ENCODE results near the gene TDRD1. TPM values are rescaled to one million over a fixed set of nuclear protein-coding genes. Genes with fewer than 3 reads are reported as not detected.

The TDRD1 gene
- total and polyA plus RNA-seq, 2 experiments from 2014 or later: not detected

DNA sequence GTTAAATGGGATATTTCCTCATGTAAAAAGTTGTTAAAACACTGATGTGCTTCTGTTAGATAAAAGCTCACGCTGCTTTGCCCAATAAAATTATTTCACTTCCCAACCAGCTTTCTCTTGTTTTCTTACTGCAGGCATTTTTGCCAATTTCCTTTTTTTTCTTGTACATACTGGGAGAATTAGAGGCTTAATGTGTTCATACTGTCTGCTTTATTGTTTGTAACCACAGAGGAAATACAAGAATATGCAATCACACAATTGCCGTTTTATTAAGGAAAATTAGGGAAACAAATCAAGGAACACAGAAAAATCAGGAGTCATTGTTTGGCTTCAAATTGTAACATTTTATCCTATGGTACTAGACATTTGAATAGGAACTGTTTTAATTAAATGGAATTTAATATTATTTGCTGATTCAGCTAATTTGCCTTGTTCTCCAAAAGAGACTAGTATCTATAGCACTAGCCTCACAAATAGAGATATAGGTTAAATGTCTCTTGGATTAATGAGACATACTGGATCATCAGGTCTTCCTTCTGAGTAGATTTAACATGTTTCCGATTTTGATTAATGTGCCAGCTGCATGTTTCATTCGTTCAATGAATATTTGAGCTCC lies 53.5 kb downstream of the TDRD1 start:
- no peak overlapping the region for H2AFZ ChIP-seq
- H3K27ac ChIP-seq: no peak overlapping the region
- TF ChIP-seq EZH2phosphoT487 (IDR thresholded peaks at IDR 0.05; ENCODE audit: insufficient read depth, low read depth) (no peak), EZH2 (IDR thresholded peaks at IDR 0.05; ENCODE audit: insufficient read depth, poor library complexity, severe bottlenecking) (no peak)
- H3K4me1 ChIP-seq (ENCODE audit: insufficient read depth): no peaks in the 10 kb centered on the region
- no peak for DNase-seq
- WGBS, 2 experiments (ENCODE audit: low coverage in 1 of 2, low lambda C conversion rate in 2 of 2, missing lambda C conversion rate in 2 of 2): 30 to 42% methylated on average over 4 of the region's 4 CpGs
- H3K36me3 ChIP-seq (ENCODE audit: low read depth): no peaks in the 10 kb centered on the region
- H3K9me2 ChIP-seq (ENCODE audit: insufficient read depth): no peaks in the 10 kb centered on the region
- no peak overlapping the region for H3K4me2 ChIP-seq (ENCODE audit: unreplicated experiment)
- in situ Hi-C loops (cut with MboI): no loop called here
- no peaks in the 10 kb centered on the region for H3F3A ChIP-seq (ENCODE audit: insufficient read depth)
- no peaks in the 10 kb centered on the region for H3K9me3 ChIP-seq (ENCODE audit: low read depth)
- H4K20me1 ChIP-seq (ENCODE audit: insufficient read depth): no peaks in the 10 kb centered on the region
- no peak overlapping the region for H3K9ac ChIP-seq
- no peak overlapping the region for H3K4me3 ChIP-seq
- H3K79me2 ChIP-seq (ENCODE audit: insufficient read depth): no peaks in the 10 kb centered on the region
- H3K27me3 ChIP-seq (replicated peaks; ENCODE audit: insufficient read depth): peaks cover 43% of the 10 kb centered on the region

DNA sequence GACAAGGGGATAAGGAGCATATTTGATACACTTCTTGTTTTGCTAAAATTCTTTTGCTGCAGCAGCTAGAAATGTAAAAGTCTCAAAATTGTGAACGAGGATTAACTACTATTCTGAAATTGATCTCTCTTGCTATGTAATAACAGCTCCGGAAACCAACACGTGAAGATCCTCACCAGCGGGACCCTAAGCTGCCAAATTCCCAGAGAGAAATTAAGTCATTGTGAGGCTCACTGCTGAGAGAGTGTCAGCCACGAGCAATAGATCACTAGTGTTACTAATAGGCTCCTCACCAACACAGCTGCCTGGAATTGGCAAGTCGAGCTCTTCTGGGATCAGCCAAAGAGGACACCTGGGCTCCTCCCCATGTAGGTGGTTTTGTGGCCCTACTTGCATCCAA lies 54.3 kb downstream of the TDRD1 start:
- Histone ChIP-seq H3K4me3 (no peak overlapping the region), H3K9me2 (ENCODE audit: insufficient read depth) (no peaks in the 10 kb centered on the region), H2AFZ (no peak overlapping the region), H3K9me3 (ENCODE audit: low read depth) (no peaks in the 10 kb centered on the region), H3F3A (ENCODE audit: insufficient read depth) (no peaks in the 10 kb centered on the region), H3K9ac (no peak overlapping the region), H4K20me1 (ENCODE audit: insufficient read depth) (no peaks in the 10 kb centered on the region), H3K36me3 (ENCODE audit: low read depth) (no peaks in the 10 kb centered on the region), H3K27me3 (replicated peaks; ENCODE audit: insufficient read depth) (peaks cover 45% of the 10 kb centered on the region), H3K27ac (no peak overlapping the region), H3K79me2 (ENCODE audit: insufficient read depth) (no peaks in the 10 kb centered on the region), H3K4me2 (ENCODE audit: unreplicated experiment) (no peak overlapping the region), H3K4me1 (ENCODE audit: insufficient read depth) (no peaks in the 10 kb centered on the region)
- 14 to 16% methylated on average over 6 of the region's 6 CpGs for WGBS, 2 experiments (ENCODE audit: low coverage in 1 of 2, low lambda C conversion rate in 2 of 2, missing lambda C conversion rate in 2 of 2)
- TF ChIP-seq EZH2 (IDR thresholded peaks at IDR 0.05; ENCODE audit: insufficient read depth, poor library complexity, severe bottlenecking) (no peak), EZH2phosphoT487 (IDR thresholded peaks at IDR 0.05; ENCODE audit: insufficient read depth, low read depth) (no peak)
- in situ Hi-C loops (cut with MboI): no loop called here
- no peak for DNase-seq

- no peak for TF ChIP-seq EZH2 (IDR thresholded peaks at IDR 0.05; ENCODE audit: insufficient read depth, poor library complexity, severe bottlenecking)
- no peak for TF ChIP-seq EZH2phosphoT487 (IDR thresholded peaks at IDR 0.05; ENCODE audit: insufficient read depth, low read depth)
- H3K27ac ChIP-seq: no peak overlapping the region
- no peak overlapping the region for H2AFZ ChIP-seq
- DNase-seq: no peak
- H3K4me1 ChIP-seq (ENCODE audit: insufficient read depth): no peaks in the 10 kb centered on the region
- no peaks in the 10 kb centered on the region for H3K79me2 ChIP-seq (ENCODE audit: insufficient read depth)
- no peaks in the 10 kb centered on the region for H3K36me3 ChIP-seq (ENCODE audit: low read depth)
- in situ Hi-C loops (cut with MboI): no loop called here
- no peaks in the 10 kb centered on the region for H3K9me3 ChIP-seq (ENCODE audit: low read depth)
- peaks cover 51% of the 10 kb centered on the region for H3K27me3 ChIP-seq (replicated peaks; ENCODE audit: insufficient read depth)
- H3K9me2 ChIP-seq (ENCODE audit: insufficient read depth): no peaks in the 10 kb centered on the region
- H4K20me1 ChIP-seq (ENCODE audit: insufficient read depth): no peaks in the 10 kb centered on the region
- H3K9ac ChIP-seq: no peak overlapping the region
- no peak overlapping the region for H3K4me2 ChIP-seq (ENCODE audit: unreplicated experiment)
- no peaks in the 10 kb centered on the region for H3F3A ChIP-seq (ENCODE audit: insufficient read depth)
- no peak overlapping the region for H3K4me3 ChIP-seq
Observed at GRCh38 chr10:114234132-114234531, 55.0 kb downstream of the TDRD1 start.

GRCh38 chr10:114239117-114239993 lies 60.2 kb downstream of the TDRD1 start, which contains the start of gene VWA2:
Gene VWA2 (plus strand): TSS chr10:114239254. CDS start chr10:114248714, 9,460 bp downstream.
- no peaks in the 10 kb centered on the region for H3K79me2 ChIP-seq (ENCODE audit: insufficient read depth)
- no peaks in the 10 kb centered on the region for H3K9me2 ChIP-seq (ENCODE audit: insufficient read depth)
- no peak within 1 kb of the TSS for H2AFZ ChIP-seq
- no peaks in the 10 kb centered on the region for H3K4me1 ChIP-seq (ENCODE audit: insufficient read depth)
- no peaks in the 10 kb centered on the region for H4K20me1 ChIP-seq (ENCODE audit: insufficient read depth)
- H3K27me3 ChIP-seq (replicated peaks; ENCODE audit: insufficient read depth): peaks cover 84% of the 10 kb centered on the region
- TF ChIP-seq EZH2phosphoT487 (IDR thresholded peaks at IDR 0.05; ENCODE audit: insufficient read depth, low read depth): 0 out of 2 replicates have a peak, but pooled peaks have one; percentile 18
- TF ChIP-seq EZH2 (IDR thresholded peaks at IDR 0.05; ENCODE audit: insufficient read depth, poor library complexity, severe bottlenecking): no peak
- no peak for DNase-seq
- H3K9me3 ChIP-seq (ENCODE audit: low read depth): no peaks in the 10 kb centered on the region
- no peak within 1 kb of the TSS for H3K27ac ChIP-seq
- no peak within 1 kb of the TSS for H3K9ac ChIP-seq
- 12 to 14% methylated on average over 64 to 72 of the region's 79 CpGs for WGBS, 2 experiments (ENCODE audit: low coverage in 1 of 2, low lambda C conversion rate in 2 of 2, missing lambda C conversion rate in 2 of 2)
- in situ Hi-C loops (cut with MboI): no loop called here
- H3K4me3 ChIP-seq: no peak within 1 kb of the TSS
- no peaks in the 10 kb centered on the region for H3K36me3 ChIP-seq (ENCODE audit: low read depth)
- no peaks in the 10 kb centered on the region for H3F3A ChIP-seq (ENCODE audit: insufficient read depth)
- H3K4me2 ChIP-seq (ENCODE audit: unreplicated experiment): no peak within 1 kb of the TSS
